HG02981 (cell line): ENCODE data around the gene TINAGL1.
A peak's percentile ranks its signal among the peaks of the same experiment; 100 is the strongest.

Experiments
- ATAC-seq: cut with Tn5 transposase; IDR thresholded peaks from one replicate; pipeline ENCODE4 v1.9.1; 2021; ENCODE audit warnings: mild to moderate bottlenecking, moderate library complexity; ENCODE audit not compliant: unreplicated experiment

Gene TINAGL1

GRCh38 chr1:31605908-31606427 is 29.7 kb downstream of the TINAGL1 start:
- peak; percentile 97 for ATAC-seq

DNA sequence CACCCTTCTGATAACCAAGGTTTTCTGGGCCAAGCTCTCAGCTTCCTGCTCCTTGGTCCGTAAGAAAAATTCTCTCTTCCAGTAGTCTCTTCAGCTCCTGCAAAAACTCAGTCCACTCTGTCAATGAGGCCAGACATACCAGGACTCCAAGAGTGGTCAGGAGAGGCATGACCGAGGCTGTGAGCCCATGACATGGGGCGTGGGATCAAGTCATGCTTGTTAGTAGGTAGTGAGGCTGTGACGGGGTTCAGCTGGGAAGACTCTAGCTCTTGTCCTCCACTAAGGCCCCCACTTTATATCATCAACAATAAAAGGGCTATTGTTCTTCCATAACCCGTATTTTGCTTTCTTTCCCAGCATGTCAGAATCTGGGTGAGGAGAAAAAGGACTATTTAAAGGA is 31.0 kb downstream of the TINAGL1 start:
- ATAC-seq, result no peak

DNA sequence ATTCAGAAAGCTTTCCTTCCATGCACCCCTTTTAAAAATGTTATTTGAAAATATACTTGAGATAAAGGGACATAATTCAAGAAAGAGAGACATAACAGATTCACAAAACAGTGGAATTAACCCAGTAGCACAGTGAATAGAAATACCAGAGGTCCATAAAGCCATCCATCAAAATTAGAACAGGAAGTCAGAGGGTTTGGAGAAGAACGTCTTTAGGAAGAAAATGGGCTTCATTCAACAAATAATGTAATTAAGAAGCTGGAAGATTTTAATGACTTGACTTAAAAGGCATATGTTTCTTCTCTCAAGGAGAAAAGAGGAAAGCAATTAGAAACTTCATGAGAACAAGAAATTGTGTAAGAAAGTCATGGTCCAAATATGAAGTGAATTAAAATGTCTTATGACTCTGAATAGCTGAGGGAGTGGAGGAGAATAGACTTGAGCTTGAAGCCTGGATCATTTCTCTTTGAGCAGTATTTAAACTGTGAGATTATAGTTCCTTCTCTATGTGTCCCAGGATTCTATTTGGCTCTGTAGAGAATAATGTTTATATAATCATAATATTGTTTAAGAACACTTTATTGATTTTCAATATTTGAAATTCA is 33.3 kb downstream of the TINAGL1 start:
- ATAC-seq, result no peak

DNA sequence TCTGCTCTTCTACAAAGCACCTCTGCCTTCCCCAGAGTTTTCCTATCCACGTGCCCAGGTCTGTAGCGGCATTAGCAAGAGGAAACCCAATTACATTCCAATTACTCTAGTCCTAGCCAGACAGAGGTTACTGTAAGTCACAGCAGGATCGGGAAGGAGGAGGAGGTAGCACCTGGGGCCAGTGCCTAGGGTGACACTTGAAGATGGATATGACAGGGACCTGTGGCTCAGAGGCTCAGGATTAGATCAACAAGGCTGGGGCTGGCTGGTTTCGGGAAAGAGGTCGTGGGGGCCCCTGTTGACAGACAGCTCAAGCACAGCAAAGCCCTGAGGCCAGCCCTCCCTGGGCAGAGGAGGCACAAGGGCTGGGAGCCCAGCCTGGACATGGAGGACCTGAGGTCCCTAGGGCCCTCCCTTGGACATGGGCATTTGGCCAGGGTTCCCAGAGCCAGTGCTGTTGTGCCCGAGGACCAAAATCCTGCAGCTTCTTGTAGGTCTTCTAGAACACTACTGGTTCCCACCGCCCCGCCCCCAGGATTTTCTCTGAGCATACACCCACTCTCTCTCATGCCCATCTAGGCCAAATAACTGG is 38.2 kb downstream of the TINAGL1 start:
- no peak for ATAC-seq

GRCh38 chr1:31615414-31615813 is 39.1 kb downstream of the TINAGL1 start:
- ATAC-seq, result no peak

DNA sequence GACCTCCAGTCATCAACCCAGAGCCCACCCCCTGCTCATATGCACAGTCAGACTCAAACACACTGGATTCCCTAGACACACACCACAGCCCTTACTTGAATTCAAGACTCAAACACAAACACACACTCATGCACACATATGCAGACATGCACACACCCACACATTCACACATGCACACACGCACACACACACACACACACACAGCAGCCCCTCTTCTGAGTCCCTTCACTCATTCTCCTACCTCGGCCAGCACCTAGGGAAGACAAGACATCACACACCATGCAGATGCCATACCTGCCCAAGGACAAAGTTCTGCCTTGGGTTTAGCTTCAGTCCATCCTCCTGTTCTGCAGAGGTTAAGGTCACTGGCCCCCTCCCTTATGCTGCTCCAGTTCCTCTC is 39.6 kb downstream of the TINAGL1 start:
- no peak for ATAC-seq

- no peak for ATAC-seq
Measured at GRCh38 chr1:31617218-31617915, 41.1 kb downstream of the TINAGL1 start, which contains the start of gene HCRTR1. HCRTR1 (plus strand) TSS chr1:31617689; CDS start chr1:31619193, 1,504 bp downstream.

DNA sequence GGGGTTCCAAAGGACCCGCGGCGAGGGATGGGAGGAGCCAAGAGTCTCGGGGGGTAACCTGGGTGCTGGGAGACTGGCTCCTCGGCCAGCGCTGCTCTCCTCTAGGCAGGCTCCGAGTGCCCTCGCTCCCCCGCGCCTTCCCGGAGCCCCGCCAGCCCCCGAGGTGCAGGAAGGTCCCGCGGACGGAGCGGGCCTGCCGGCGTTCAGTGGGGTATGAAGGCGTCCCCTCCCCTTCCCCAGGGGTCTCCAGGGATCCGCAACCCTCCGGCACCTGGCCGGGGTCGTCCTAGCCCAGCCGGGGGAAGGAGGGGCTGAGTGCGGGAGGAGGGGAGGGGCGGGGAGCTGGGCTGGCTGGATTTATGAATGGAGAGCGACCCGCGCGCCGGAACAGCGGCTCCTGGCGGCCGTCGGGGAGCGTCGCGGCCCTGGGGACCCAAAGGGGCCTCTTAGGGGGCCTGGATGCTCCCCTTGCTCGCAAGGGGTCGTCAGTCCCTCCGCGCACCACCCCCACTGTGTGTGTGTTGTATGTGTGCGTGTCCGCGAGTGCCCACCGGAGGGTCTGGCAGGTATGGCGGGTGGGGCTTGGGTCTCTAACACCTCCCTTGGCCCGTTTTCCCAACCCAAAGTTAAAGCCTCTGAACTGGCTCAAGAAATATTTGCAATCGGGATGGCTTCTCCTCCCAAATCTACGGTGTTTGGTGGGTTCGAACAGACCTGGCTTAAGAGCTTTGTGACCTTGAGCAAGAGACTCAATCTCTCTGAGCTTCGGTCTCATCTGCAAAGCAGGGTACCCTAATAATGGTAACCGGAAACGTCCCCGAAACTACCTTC is 41.8 kb downstream of the TINAGL1 start:
- no peak for ATAC-seq

GRCh38 chr1:31618916-31619846 is 42.9 kb downstream of the TINAGL1 start:
- ATAC-seq, result no peak

DNA sequence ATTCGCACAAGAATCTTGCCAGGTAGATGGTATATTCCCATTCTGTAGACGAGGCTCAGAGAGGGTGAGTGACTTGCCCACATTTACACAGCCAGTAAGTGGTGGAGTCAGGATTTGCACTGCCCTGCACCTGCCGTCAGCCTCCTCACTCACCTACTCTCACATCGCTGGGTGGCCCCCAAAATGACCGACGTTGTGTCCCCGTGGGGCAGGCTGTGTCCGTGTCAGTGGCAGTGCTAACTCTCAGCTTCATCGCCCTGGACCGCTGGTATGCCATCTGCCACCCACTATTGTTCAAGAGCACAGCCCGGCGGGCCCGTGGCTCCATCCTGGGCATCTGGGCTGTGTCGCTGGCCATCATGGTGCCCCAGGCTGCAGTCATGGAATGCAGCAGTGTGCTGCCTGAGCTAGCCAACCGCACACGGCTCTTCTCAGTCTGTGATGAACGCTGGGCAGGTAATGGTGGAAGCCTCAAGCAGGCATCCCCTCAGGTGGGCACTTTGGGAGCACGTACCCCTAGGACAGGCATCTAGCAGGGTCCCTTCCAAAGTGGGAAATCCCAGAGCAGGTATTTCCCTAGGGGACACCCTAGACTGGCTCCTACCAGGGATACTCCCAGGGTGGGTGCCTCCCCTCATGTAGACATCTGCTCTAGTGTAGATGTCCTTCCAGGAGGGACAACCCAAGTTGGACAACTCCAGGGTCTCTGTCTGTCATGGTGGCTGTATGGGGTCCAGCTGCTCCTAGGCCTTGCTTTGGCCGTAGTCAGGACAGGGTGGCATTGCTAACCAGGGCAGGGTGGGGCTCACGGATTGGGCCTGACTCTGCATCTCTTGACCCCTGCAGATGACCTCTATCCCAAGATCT is 44.5 kb downstream of the TINAGL1 start:
- ATAC-seq, result no peak

DNA sequence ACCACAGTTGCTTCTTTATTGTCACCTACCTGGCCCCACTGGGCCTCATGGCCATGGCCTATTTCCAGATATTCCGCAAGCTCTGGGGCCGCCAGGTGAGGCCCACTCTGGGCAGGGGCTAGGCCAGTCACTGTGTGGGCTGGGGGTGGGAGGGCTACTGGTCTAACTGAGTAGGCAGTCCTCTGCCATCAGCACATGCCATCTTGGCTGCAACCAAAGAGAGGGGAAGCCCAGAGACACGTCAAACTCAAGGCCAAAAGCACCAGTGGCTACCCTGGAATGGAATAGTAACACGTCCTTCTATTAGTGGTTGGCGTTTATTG is 45.1 kb downstream of the TINAGL1 start:
- ATAC-seq, result no peak

DNA sequence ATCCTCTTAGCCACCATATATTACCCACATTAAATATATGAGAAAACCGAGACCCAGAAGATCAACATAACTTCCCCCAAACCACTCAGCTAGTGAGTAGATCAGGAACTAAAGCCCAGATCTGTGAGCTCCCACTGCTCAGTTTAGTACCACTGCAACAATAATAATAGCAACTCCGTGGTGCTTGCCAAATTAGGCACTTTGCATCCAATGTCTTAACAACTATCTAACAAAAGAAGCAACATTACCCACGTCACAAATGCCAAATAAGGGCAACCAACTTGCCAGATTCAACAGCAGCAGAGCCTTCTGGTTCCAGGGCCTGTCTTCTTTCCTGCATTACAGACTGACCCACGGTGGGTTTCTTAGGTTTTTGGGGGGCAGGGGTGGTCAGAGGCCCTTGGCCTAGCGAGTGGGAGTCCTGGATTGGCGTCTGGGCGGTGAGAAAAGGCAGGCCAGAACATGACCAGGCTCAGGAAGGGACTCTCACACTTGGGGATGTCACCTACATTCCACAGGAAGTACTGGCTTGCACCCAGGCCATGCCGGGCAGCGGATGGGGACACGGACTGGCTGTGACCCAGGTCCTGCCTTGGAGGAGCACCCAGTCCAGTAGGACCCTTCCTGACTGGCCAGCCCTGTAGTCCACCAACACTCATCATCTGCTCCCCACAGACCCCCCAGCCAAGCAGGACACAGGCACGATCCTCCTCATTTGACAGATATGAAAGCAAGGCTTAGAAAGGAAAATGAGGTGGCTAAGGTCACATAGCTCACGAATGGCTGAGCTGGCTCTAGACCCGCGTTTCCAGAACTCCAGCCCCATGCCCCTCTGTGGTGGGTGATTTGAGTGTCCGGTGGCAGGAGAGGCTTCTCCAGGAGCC is 45.8 kb downstream of the TINAGL1 start:
- ATAC-seq, result no peak

GRCh38 chr1:31623365-31623764 is 47.0 kb downstream of the TINAGL1 start:
- no peak for ATAC-seq

DNA sequence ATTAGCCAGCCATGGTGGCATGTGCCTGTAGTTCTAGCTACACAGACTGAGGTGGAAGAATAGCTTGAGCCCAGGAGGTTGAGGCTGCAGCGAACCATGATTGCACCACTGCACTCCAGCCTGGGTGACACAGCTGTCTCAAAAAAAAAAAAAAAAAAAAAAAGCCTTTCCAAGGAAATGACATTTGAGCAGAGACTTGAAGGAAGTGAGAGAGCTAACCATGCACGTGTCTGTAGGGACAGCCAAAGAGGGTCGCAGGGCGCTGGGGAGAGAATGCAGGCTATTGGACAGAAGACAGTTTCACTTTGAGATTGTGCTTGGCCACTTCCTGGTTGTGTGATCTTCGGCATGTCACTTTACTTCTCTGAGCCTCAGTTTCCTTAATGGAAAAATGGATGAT is 48.0 kb downstream of the TINAGL1 start:
- ATAC-seq, result no peak

DNA sequence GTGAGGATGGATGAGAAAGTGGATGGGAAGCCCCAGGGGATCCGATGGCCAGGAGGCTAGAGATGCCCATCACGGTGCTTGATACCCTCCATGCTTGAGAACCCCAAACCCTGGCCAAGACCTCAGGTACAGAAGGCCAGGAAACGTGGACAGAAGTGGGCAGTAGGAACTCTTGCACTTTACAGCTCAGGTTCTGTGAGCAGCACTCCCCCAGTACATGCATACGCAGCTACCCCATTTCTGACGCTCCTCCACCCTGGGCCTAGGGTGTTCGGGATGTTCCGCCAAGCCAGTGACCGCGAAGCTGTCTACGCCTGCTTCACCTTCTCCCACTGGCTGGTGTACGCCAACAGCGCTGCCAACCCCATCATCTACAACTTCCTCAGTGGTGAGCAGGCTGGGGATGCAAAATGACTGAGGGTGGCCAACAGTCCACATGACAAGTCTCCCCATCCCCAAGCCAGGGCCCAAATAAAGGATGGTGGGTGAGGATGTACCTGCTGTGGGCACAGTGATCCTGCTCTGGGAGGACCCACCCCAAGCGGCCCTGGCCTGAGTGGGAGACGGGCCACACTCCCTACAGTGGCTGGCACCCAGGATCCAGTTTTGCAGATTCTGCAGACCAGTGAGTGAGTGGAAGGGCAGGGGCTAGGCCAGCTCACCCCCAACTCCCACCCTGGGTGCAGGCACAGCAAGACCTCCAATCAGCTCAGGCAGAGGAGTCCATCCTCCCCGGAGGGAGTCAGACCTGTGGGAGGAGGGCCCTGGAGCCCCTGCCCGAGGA is 48.6 kb downstream of the TINAGL1 start:
- ATAC-seq, result no peak

DNA sequence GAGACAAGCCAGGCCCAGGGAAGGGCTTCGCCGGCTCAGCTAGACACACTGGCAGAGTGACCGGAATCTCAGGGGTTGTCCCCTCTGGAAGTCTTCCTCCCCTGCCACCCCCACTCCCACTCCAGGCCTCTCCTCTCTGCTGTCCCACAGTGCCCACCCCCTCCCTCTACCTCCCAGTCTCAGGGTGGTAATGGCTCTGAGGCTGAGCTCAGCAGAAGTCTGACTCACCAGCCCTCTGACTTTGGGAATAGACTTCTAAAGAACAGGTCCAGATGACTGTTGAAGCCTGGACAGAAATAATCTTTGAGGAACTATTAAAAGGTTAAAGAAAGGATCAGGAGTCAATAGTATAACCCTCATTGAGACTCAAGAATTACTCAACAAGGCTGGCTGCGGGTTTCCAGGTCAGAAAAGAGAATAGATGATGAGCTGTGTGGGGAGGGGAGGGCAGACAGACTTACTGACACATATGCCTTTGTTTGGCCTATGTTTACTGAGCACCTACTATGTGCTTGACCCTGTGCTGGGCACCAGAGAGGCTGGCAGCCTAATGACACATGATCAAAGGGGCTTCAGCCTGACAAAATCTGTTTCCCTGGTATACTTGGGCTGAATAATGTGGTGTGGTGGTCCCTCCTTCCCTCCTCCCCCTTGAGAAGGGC is 49.4 kb downstream of the TINAGL1 start:
- no peak for ATAC-seq
